RPMI8226 (cell line): ENCODE results near the gene CABCOCO1.
"Not testable (repeated sequence)": the region's sequence is repeated elsewhere in the genome, so short reads cannot be mapped to it uniquely, and the experiment has no call there.

Experiments
- DNase-seq: peaks from one replicate; pipeline ENCODE4 v3.0.0-alpha.2; 2015

CABCOCO1 gene

GRCh38 chr10:61643316-61643751 is 19.4 kb upstream of the CABCOCO1 start:
- no peak for DNase-seq

- DNase-seq: no peak
Observed at GRCh38 chr10:61653699-61654098, 9.0 kb upstream of the CABCOCO1 start.

GRCh38 chr10:61655335-61655851 is 7.3 kb upstream of the CABCOCO1 start:
- DNase-seq: no peak

GRCh38 chr10:61663466-61663865 is 737 bp downstream of the CABCOCO1 start:
- DNase-seq: no peak

GRCh38 chr10:61664985-61665384 is 2.3 kb downstream of the CABCOCO1 start:
- DNase-seq: no peak

- no peak for DNase-seq
Observed at GRCh38 chr10:61669161-61669725, 6.5 kb downstream of the CABCOCO1 start.

GRCh38 chr10:61669849-61670248 is 7.1 kb downstream of the CABCOCO1 start:
- DNase-seq: no peak

- DNase-seq: no peak
Observed at GRCh38 chr10:61673360-61673759, 10.6 kb downstream of the CABCOCO1 start.

- no peak for DNase-seq
Observed at GRCh38 chr10:61682323-61682722, 19.6 kb downstream of the CABCOCO1 start.

- DNase-seq: no peak
Observed at GRCh38 chr10:61683319-61683718, 20.6 kb downstream of the CABCOCO1 start.

- no peak for DNase-seq
Observed at GRCh38 chr10:61684894-61685507, 22.3 kb downstream of the CABCOCO1 start.

GRCh38 chr10:61688551-61689308 is 26.0 kb downstream of the CABCOCO1 start:
- no peak for DNase-seq

GRCh38 chr10:61691667-61692066 is 28.9 kb downstream of the CABCOCO1 start:
- not testable (repeated sequence) for DNase-seq

- DNase-seq: no peak
Observed at GRCh38 chr10:61692447-61693010, 29.8 kb downstream of the CABCOCO1 start.

- no peak for DNase-seq
Observed at GRCh38 chr10:61698968-61699655, 36.4 kb downstream of the CABCOCO1 start.

GRCh38 chr10:61701055-61701705 is 38.5 kb downstream of the CABCOCO1 start:
- DNase-seq: no peak

- no peak for DNase-seq
Observed at GRCh38 chr10:61701706-61702105, 39.0 kb downstream of the CABCOCO1 start.

- DNase-seq: no peak
Observed at GRCh38 chr10:61702584-61702983, 39.9 kb downstream of the CABCOCO1 start.

- DNase-seq: no peak
Observed at GRCh38 chr10:61705022-61705613, 42.4 kb downstream of the CABCOCO1 start.

GRCh38 chr10:61708846-61709245 is 46.1 kb downstream of the CABCOCO1 start:
- no peak for DNase-seq

- not testable (repeated sequence) for DNase-seq
Observed at GRCh38 chr10:61712105-61712504, 49.4 kb downstream of the CABCOCO1 start.

- not testable (repeated sequence) for DNase-seq
Observed at GRCh38 chr10:61719475-61719874, 56.7 kb downstream of the CABCOCO1 start.
